ENCODE results near the gene PPA2.

- TF ChIP-seq, protein P1, sequence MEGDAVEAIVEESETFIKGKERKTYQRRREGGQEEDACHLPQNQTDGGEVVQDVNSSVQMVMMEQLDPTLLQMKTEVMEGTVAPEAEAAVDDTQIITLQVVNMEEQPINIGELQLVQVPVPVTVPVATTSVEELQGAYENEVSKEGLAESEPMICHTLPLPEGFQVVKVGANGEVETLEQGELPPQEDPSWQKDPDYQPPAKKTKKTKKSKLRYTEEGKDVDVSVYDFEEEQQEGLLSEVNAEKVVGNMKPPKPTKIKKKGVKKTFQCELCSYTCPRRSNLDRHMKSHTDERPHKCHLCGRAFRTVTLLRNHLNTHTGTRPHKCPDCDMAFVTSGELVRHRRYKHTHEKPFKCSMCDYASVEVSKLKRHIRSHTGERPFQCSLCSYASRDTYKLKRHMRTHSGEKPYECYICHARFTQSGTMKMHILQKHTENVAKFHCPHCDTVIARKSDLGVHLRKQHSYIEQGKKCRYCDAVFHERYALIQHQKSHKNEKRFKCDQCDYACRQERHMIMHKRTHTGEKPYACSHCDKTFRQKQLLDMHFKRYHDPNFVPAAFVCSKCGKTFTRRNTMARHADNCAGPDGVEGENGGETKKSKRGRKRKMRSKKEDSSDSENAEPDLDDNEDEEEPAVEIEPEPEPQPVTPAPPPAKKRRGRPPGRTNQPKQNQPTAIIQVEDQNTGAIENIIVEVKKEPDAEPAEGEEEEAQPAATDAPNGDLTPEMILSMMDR (conservative IDR thresholded peaks at IDR 0.05 in 1 of 2, IDR thresholded peaks at IDR 0.05 in 1 of 2; ENCODE audit: low read depth in 1 of 2, low read length in 2 of 2), result no peak
- no peak for TF ChIP-seq EZH2 (IDR thresholded peaks at IDR 0.05; ENCODE audit: low read length, missing control alignments)
Observed at GRCh38 chr4:105460306-105460705, 13.6 kb downstream of the PPA2 start.

All from fibroblast of lung (primary cell).